Measurements from ENCODE around the gene CDX2. TPM values are rescaled to one million over a fixed set of nuclear protein-coding genes. Genes with fewer than 3 reads are reported as not detected.

Gene CDX2
- total RNA-seq, 1 donor from 2014 or later: 0.33 TPM

DNA sequence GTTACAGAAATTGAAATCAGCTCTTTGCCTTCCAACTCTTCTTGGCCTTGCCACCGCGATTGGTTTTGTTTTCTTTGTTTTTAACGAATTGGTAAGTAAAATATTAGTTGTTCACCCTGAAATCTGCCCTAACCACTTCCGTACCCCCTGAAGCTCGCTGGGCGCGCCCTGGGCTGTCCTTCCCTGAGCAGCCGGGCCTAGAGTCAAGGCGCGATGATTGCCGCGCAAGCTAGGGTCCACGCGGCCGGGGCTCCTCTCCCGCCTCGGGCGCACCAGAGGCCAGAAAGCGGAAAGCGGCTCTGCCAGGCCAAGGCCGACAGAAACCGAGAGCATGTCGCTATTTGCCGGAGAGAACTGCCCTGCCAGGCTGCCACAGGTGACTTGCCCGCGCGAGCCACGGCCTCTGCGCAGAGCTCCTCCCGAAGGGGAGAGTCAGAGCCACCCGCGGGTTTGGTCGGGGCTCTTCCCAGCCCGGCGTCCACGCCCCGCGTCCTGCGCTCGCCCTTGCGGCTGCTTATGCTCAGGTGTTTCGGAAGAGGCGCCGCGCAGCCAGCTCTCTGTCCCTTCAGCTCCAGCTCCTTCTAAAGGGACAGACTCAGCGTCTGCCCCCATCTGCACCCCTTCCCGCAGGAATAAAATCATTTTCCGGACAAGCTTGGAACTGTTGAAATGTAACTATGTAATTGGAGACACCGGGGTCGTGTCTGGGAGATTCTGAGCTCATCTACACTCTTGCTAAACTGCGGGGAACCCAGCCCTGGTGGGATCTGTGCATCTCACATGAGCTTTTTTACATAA lies 6.6 kb upstream of the CDX2 start:
- TF ChIP-seq, protein P1, sequence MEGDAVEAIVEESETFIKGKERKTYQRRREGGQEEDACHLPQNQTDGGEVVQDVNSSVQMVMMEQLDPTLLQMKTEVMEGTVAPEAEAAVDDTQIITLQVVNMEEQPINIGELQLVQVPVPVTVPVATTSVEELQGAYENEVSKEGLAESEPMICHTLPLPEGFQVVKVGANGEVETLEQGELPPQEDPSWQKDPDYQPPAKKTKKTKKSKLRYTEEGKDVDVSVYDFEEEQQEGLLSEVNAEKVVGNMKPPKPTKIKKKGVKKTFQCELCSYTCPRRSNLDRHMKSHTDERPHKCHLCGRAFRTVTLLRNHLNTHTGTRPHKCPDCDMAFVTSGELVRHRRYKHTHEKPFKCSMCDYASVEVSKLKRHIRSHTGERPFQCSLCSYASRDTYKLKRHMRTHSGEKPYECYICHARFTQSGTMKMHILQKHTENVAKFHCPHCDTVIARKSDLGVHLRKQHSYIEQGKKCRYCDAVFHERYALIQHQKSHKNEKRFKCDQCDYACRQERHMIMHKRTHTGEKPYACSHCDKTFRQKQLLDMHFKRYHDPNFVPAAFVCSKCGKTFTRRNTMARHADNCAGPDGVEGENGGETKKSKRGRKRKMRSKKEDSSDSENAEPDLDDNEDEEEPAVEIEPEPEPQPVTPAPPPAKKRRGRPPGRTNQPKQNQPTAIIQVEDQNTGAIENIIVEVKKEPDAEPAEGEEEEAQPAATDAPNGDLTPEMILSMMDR (IDR thresholded peaks at IDR 0.05; ENCODE audit: unreplicated experiment): no peak
- Mint-ChIP-seq H3K4me1 (ENCODE audit: unreplicated experiment) (peaks cover 39% of the 10 kb centered on the region), H3K27ac (ENCODE audit: unreplicated experiment) (no peak overlapping the region), H3K36me3 (ENCODE audit: low read depth, unreplicated experiment) (no peaks in the 10 kb centered on the region), H3K27me3 (ENCODE audit: unreplicated experiment) (peaks cover 31% of the 10 kb centered on the region), H3K9me3 (ENCODE audit: unreplicated experiment) (no peaks in the 10 kb centered on the region), H3K4me3 (ENCODE audit: unreplicated experiment) (no peak overlapping the region)
- no peak for DNase-seq (ENCODE audit: low spot score)

DNA sequence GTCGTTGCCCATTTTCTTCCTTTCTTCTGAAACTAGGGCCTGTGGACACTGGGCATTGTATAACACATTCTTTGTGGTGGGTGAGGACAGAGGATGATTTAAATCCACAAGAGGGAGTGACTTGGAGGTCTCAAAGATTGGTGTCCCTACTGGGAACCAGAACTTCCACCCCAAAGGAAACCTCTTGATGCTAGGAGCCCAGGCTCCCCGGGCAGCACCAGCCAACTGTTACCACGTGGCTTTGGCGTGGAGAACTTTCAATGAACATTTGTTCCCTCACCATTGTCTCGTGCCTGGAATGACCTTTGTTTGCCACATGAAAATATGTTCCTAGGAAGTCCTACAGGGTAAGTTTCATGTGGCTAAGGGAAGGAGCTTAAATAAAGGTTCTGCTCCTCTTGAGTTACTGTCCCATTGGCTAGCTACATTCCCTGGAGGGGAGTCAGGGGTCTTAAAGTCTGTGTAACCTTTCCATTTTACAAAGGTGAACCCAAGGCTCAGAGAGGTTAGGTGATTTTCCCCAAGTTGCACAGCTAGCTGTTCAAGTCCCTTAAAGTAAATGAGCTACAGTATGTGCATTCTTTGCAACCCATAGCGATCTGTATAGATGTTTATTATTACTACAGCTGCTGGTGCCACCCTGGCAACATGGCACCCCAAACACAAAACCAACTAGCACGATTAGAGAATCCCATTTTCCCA lies 5.0 kb upstream of the CDX2 start:
- H3K4me3 Mint-ChIP-seq (ENCODE audit: unreplicated experiment): no peak overlapping the region
- peaks cover 41% of the 10 kb centered on the region for H3K4me1 Mint-ChIP-seq (ENCODE audit: unreplicated experiment)
- H3K36me3 Mint-ChIP-seq (ENCODE audit: low read depth, unreplicated experiment): no peaks in the 10 kb centered on the region
- no peak overlapping the region for H3K27ac Mint-ChIP-seq (ENCODE audit: unreplicated experiment)
- TF ChIP-seq, protein P1 (IDR thresholded peaks at IDR 0.05; ENCODE audit: unreplicated experiment): no peak
- no peaks in the 10 kb centered on the region for H3K9me3 Mint-ChIP-seq (ENCODE audit: unreplicated experiment)
- DNase-seq (ENCODE audit: low spot score): no peak
- H3K27me3 Mint-ChIP-seq (ENCODE audit: unreplicated experiment): peaks cover 33% of the 10 kb centered on the region

DNA sequence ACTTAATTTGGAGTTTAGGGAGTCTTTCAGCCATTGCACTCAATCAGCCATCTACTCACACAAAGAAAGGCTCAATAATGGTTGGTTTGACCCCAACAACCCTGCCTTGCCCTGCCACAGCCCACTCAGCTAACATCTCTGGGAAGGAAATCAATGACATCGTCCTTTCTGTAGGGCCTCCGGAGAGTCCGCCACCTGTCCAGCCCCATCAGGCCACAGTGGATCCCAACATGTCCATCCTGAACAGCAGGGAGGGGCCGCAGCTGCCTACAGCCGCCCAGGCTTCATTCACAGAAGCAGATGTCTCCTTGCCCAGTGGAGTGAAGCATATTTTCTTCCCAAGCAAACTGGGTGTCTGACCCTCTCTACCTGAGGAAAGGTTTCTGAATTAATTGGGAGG lies 4.2 kb upstream of the CDX2 start:
- H3K27ac Mint-ChIP-seq (ENCODE audit: unreplicated experiment): no peak overlapping the region
- H3K27me3 Mint-ChIP-seq (ENCODE audit: unreplicated experiment): peaks cover 30% of the 10 kb centered on the region
- TF ChIP-seq, protein P1 (IDR thresholded peaks at IDR 0.05; ENCODE audit: unreplicated experiment): no peak
- DNase-seq (ENCODE audit: low spot score): no peak
- no peak overlapping the region for H3K4me3 Mint-ChIP-seq (ENCODE audit: unreplicated experiment)
- H3K9me3 Mint-ChIP-seq (ENCODE audit: unreplicated experiment): no peaks in the 10 kb centered on the region
- H3K36me3 Mint-ChIP-seq (ENCODE audit: low read depth, unreplicated experiment): no peaks in the 10 kb centered on the region
- peaks cover 35% of the 10 kb centered on the region for H3K4me1 Mint-ChIP-seq (ENCODE audit: unreplicated experiment)

DNA sequence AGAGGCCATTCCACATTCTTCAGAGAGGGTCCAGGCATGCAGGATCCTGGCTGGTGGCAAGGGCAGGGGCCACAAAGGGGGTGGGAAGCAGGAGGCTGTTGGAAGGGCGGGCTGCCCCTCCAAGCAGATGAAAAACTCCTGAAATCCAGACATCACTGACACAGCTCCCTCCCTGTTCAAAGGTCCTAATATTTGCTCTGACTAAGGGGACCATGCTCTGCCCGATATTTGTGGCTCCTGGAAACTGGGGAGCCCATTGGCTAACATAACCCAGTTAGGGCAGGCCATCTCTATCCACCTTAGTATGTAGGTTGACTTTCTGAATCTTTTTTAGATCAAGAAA lies 3.3 kb upstream of the CDX2 start:
- TF ChIP-seq, protein P1 (IDR thresholded peaks at IDR 0.05; ENCODE audit: unreplicated experiment): no peak
- no peak for DNase-seq (ENCODE audit: low spot score)
- no peaks in the 10 kb centered on the region for H3K9me3 Mint-ChIP-seq (ENCODE audit: unreplicated experiment)
- H3K27me3 Mint-ChIP-seq (ENCODE audit: unreplicated experiment): peaks cover 30% of the 10 kb centered on the region
- H3K4me3 Mint-ChIP-seq (ENCODE audit: unreplicated experiment): no peak overlapping the region
- H3K36me3 Mint-ChIP-seq (ENCODE audit: low read depth, unreplicated experiment): peaks cover 2% of the 10 kb centered on the region
- no peak overlapping the region for H3K27ac Mint-ChIP-seq (ENCODE audit: unreplicated experiment)
- peaks cover 39% of the 10 kb centered on the region for H3K4me1 Mint-ChIP-seq (ENCODE audit: unreplicated experiment)

All from endothelial cell (in vitro differentiated cells).